ENCODE data around the gene TNS3.

The TNS3 gene

DNA sequence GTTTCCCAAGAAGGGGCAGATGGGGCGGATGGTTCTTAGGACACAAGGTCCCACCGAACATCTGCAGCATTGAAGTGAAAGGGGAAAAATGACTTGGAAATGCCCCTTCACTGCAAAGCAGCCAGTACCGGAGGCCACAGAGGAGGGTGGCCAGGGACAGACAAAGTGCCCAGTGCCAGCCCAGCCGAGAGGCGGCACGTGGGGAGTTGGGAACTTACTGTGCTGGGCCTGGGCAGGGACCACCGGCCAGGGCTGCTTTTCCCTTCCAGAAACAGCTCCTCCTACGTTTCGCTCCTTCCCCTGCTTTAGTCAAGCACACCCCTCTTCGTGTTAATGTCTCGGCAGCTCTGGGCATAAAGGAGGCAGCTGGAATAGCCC lies 129.2 kb downstream of the TNS3 start:
- no peak for DNase-seq (ENCODE audit: low read depth)
- TF ChIP-seq, protein P1, sequence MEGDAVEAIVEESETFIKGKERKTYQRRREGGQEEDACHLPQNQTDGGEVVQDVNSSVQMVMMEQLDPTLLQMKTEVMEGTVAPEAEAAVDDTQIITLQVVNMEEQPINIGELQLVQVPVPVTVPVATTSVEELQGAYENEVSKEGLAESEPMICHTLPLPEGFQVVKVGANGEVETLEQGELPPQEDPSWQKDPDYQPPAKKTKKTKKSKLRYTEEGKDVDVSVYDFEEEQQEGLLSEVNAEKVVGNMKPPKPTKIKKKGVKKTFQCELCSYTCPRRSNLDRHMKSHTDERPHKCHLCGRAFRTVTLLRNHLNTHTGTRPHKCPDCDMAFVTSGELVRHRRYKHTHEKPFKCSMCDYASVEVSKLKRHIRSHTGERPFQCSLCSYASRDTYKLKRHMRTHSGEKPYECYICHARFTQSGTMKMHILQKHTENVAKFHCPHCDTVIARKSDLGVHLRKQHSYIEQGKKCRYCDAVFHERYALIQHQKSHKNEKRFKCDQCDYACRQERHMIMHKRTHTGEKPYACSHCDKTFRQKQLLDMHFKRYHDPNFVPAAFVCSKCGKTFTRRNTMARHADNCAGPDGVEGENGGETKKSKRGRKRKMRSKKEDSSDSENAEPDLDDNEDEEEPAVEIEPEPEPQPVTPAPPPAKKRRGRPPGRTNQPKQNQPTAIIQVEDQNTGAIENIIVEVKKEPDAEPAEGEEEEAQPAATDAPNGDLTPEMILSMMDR (IDR thresholded peaks at IDR 0.05; ENCODE audit: control insufficient read depth, insufficient read depth, low read depth, low read length, missing control alignments), result no peak
- no peak overlapping the region for H3K4me3 ChIP-seq (ENCODE audit: control insufficient read depth, low read depth, low read length)

DNA sequence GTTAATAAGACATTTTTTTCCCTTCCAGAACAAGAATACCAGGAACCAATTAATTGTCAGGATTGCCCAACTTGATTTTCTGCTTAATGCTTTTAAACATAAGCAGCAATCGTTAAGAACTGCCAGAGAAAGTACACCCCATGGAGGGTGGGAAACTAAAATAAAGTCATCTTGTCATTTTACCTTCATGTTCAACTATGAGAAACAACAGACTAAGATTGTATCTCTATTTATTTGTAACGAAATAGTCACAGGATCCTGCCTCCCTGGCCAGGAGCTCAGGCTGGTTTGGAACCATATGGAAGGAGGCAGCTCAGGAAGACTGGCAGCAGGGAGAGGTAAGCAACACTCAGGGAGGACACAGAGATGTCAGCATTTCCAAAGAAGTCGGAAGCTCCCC lies 129.6 kb downstream of the TNS3 start:
- DNase-seq (ENCODE audit: low read depth), result no peak
- no peak overlapping the region for H3K4me3 ChIP-seq (ENCODE audit: control insufficient read depth, low read depth, low read length)
- TF ChIP-seq, protein P1 (IDR thresholded peaks at IDR 0.05; ENCODE audit: control insufficient read depth, insufficient read depth, low read depth, low read length, missing control alignments), result no peak

DNA sequence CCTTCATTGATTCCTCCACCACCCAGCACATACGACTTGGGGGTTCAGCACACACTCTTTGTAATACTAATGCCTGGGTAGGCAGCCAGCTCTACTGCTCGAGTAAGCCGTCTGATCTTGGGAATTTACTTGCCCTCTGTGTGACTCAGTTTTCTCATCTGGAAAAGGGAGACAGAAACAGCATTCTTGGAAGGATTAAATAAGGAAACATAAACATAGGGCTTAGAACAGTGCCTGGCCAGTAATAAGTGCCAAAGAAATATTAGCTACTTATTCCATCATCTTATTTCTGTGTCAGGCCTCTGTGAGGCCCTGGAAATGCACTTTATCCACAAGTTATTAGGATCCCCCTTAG lies 130.1 kb downstream of the TNS3 start:
- H3K4me3 ChIP-seq (ENCODE audit: control insufficient read depth, low read depth, low read length), result no peak overlapping the region
- TF ChIP-seq, protein P1 (IDR thresholded peaks at IDR 0.05; ENCODE audit: control insufficient read depth, insufficient read depth, low read depth, low read length, missing control alignments), result no peak
- DNase-seq (ENCODE audit: low read depth), result no peak

DNA sequence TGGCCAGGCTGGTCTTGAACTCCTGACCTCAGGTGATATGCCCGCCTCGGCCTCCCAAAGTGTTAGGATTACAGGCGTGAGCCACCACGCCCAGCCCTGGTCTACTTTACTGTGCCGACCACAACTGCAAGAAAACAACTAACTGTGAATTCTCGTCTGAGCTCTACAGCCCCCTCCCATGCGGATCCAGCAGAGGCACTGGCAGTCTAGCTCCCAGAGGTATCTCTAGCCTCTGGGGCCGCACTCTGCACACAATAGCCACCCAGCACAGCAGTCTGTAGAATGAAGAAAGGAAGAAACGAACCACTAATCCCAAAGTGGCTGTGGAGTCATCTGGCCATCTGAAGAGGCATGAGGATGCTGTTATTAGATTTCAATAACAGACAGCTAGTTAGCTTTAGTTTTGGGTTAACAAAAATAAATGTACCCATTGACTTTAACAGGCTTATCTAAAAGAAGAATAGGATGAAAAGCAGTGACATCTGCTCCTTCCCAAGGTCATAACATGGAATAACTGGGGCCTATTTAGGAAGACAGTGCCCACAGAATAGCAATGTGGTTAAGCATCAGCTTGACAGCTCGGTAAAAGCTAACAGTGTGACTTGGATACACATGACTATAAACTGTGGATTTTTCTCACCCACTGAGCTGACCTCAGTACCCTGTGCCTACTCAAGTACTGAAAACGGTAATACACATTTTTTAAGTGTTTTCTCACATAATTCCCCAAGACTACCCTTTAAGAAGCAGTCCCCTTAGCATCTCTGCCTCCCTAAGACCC lies 131.9 kb downstream of the TNS3 start:
- peak; percentile 81 for DNase-seq (ENCODE audit: low read depth)
- no peak overlapping the region for H3K4me3 ChIP-seq (ENCODE audit: control insufficient read depth, low read depth, low read length)
- TF ChIP-seq, protein P1 (IDR thresholded peaks at IDR 0.05; ENCODE audit: control insufficient read depth, insufficient read depth, low read depth, low read length, missing control alignments), result no peak

DNA sequence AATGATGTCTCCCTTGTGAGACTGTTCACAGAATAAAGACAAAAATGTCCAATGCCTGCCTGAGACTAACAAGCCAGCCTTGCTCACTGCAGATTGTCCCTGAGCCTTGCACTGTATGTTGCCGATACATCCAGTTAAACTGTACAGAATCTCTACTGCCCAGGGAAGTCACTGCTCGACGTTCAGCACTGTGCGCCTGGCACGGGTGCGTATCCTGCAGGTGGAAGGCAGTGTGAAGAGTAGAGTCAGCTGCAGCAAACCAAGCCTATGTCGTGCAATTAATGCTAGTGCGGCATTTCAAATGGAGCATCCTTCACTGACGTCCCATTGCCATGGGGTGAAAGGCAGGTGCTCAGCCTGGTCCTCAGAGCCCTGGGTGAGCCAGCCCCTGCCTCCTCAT lies 132.9 kb downstream of the TNS3 start:
- TF ChIP-seq, protein P1 (IDR thresholded peaks at IDR 0.05; ENCODE audit: control insufficient read depth, insufficient read depth, low read depth, low read length, missing control alignments), result no peak
- no peak overlapping the region for H3K4me3 ChIP-seq (ENCODE audit: control insufficient read depth, low read depth, low read length)
- DNase-seq (ENCODE audit: low read depth), result no peak

DNA sequence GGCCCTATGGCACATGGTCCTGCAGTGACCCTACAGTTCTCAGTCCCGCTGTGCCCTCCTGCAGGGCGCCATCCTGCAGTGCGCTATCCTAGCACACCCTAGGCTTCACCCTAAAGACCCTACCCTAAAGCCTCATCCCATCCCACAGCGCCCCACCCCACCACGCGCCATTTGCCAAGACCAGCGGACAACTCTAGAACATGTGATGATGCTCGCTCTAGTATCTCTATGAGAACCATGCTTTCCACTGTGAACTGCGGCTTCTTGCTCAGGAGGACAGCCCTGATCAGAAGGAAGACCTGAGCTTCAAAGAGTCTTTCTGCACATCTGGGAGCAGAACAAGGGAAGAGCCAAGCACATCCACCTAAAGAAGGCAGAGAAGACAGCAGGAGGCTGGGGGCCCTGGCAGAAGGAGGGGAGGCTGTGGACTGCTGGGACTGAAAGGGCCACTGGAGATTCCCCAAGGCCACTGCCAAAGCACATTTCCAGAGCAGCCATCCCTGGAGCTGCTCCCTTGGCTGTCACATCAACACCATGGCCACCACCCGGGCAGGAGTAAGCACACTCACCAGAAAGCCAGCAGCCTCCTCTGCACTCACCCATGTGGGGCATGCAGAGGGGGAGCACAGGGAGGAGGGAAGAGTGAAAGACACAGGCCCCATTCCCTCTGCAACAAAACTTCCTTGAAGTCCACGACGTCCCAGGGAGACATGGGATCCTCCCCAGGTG lies 134.1 kb downstream of the TNS3 start:
- DNase-seq (ENCODE audit: low read depth), result no peak
- H3K4me3 ChIP-seq (ENCODE audit: control insufficient read depth, low read depth, low read length), result no peak overlapping the region
- TF ChIP-seq, protein P1 (IDR thresholded peaks at IDR 0.05; ENCODE audit: control insufficient read depth, insufficient read depth, low read depth, low read length, missing control alignments), result no peak
